NT2/D1 (cell line): Measurements from ENCODE around the gene MTOR.
A peak's percentile ranks its signal among the peaks of the same experiment; 100 is the strongest.
"Not testable (repeated sequence)": the region's sequence is repeated elsewhere in the genome, so short reads cannot be mapped to it uniquely, and the experiment has no call there.

Source experiments
- DNase-seq: peaks from one replicate; pipeline ENCODE4 v3.0.0-alpha.2; 2011; ENCODE audit warnings: low read depth, low spot score
- H3K27me3 ChIP-seq: 2 replicates; pipeline ENCODE4 v1.6.0; 2011; ENCODE audit warnings: mild to moderate bottlenecking; ENCODE audit not compliant: insufficient read length, insufficient read depth
- H3K36me3 ChIP-seq: 2 replicates; pipeline ENCODE4 v1.6.1; 2011; ENCODE audit warnings: mild to moderate bottlenecking, low read length, mixed read lengths; ENCODE audit not compliant: insufficient read depth, insufficient read length
- H3K4me1 ChIP-seq: 2 replicates; pipeline ENCODE4 v1.5.1; 2011; ENCODE audit not compliant: insufficient read depth, insufficient read length
- H3K4me3 ChIP-seq: 2 replicates; pipeline ENCODE4 v1.5.1; 2011; ENCODE audit warnings: low read depth; ENCODE audit not compliant: insufficient read length
- H3K9ac ChIP-seq: 2 replicates; pipeline ENCODE4 v1.6.0; 2011; ENCODE audit warnings: low read depth; ENCODE audit not compliant: insufficient read length
- H3K9me3 ChIP-seq: 2 replicates; pipeline ENCODE4 v1.5.1; 2011; ENCODE audit warnings: mild to moderate bottlenecking, low read length; ENCODE audit not compliant: insufficient read depth
- SUZ12 ChIP-seq: IDR thresholded peaks from 2 replicates; pipeline ENCODE4 v1.6.1; 2011; ENCODE audit not compliant: insufficient read length, insufficient read depth; ENCODE audit errors: extremely low read depth
- YY1 ChIP-seq: IDR thresholded peaks from 2 replicates; pipeline ENCODE4 v1.6.1; 2011; ENCODE audit not compliant: insufficient read length, insufficient read depth
- ZNF274 ChIP-seq: IDR thresholded peaks from 2 replicates; pipeline ENCODE4 v1.6.1; 2011; ENCODE audit warnings: mild to moderate bottlenecking, low read depth, low read length

The MTOR gene

GRCh38 chr1:11279152-11279551 lies 16.8 kb upstream of the MTOR start:
- no peaks in the 10 kb centered on the region for H3K4me1 ChIP-seq
- no peaks in the 10 kb centered on the region for H3K9me3 ChIP-seq
- H3K27me3 ChIP-seq: no peaks in the 10 kb centered on the region
- no peak overlapping the region for H3K9ac ChIP-seq
- no peak for DNase-seq
- no peak overlapping the region for H3K4me3 ChIP-seq
- no peak for TF ChIP-seq SUZ12
- no peak for TF ChIP-seq ZNF274
- TF ChIP-seq YY1: no peak
- H3K36me3 ChIP-seq: peaks cover 44% of the 10 kb centered on the region

- Histone ChIP-seq H3K27me3 (no peaks in the 10 kb centered on the region), H3K4me1 (no peaks in the 10 kb centered on the region), H3K4me3 (peak overlapping the region; percentile 96), H3K9ac (peak overlapping the region; percentile 96), H3K36me3 (peaks cover 25% of the 10 kb centered on the region), H3K9me3 (no peaks in the 10 kb centered on the region)
- TF ChIP-seq YY1 (no peak), ZNF274 (no peak), SUZ12 (no peak)
- no peak for DNase-seq
Measured at GRCh38 chr1:11273595-11274234, 11.4 kb upstream of the MTOR start.

GRCh38 chr1:11272832-11273594 lies 10.7 kb upstream of the MTOR start, which contains the start of gene UBIAD1:
UBIAD1 (plus strand) TSS chr1:11273198; CDS start chr1:11273532, 334 bp downstream.
- no peak for TF ChIP-seq ZNF274
- TF ChIP-seq SUZ12: no peak
- peak; percentile 75 for TF ChIP-seq YY1
- peak within 1 kb of the TSS; percentile 96 for H3K4me3 ChIP-seq
- H3K9me3 ChIP-seq: no peaks in the 10 kb centered on the region
- peak within 1 kb of the TSS; percentile 96 for H3K9ac ChIP-seq
- no peaks in the 10 kb centered on the region for H3K4me1 ChIP-seq
- DNase-seq: peak; percentile 66
- H3K27me3 ChIP-seq: no peaks in the 10 kb centered on the region
- peaks cover 20% of the 10 kb centered on the region for H3K36me3 ChIP-seq

GRCh38 chr1:11272544-11272831 lies 10.1 kb upstream of the MTOR start:
- no peaks in the 10 kb centered on the region for H3K9me3 ChIP-seq
- no peak overlapping the region for H3K4me3 ChIP-seq
- no peaks in the 10 kb centered on the region for H3K4me1 ChIP-seq
- no peaks in the 10 kb centered on the region for H3K27me3 ChIP-seq
- DNase-seq: no peak
- TF ChIP-seq YY1 (no peak), ZNF274 (no peak), SUZ12 (no peak)
- H3K36me3 ChIP-seq: peaks cover 17% of the 10 kb centered on the region
- H3K9ac ChIP-seq: no peak overlapping the region

- not testable (repeated sequence) for DNase-seq, H3K9me3 ChIP-seq, H3K4me3 ChIP-seq, H3K4me1 ChIP-seq, H3K9ac ChIP-seq, H3K27me3 ChIP-seq, H3K36me3 ChIP-seq
Measured at GRCh38 chr1:11267350-11268337, 5.3 kb upstream of the MTOR start.

- no peak overlapping the region for H3K4me3 ChIP-seq
- H3K9me3 ChIP-seq: no peaks in the 10 kb centered on the region
- TF ChIP-seq SUZ12: no peak
- TF ChIP-seq ZNF274: no peak
- no peak for TF ChIP-seq YY1
- no peaks in the 10 kb centered on the region for H3K4me1 ChIP-seq
- DNase-seq: no peak
- no peaks in the 10 kb centered on the region for H3K36me3 ChIP-seq
- no peaks in the 10 kb centered on the region for H3K27me3 ChIP-seq
- no peak overlapping the region for H3K9ac ChIP-seq
Measured at GRCh38 chr1:11266268-11267074, 4.1 kb upstream of the MTOR start.
